AG08396 (cell line): Measurements from ENCODE around the gene VPS11.
"Not testable (repeated sequence)": the region's sequence is repeated elsewhere in the genome, so short reads cannot be mapped to it uniquely, and the experiment has no call there.

Experiments used
- DNase-seq: peaks from one replicate; pipeline ENCODE4 v3.0.0; 2012; ENCODE audit warnings: low spot score, mixed read lengths

VPS11 gene

GRCh38 chr11:119103161-119103664 is 35.6 kb downstream of the VPS11 start:
- DNase-seq: not testable (repeated sequence)

GRCh38 chr11:119103793-119104192 is 36.2 kb downstream of the VPS11 start:
- no peak for DNase-seq

- peak; percentile 97 for DNase-seq
Observed at GRCh38 chr11:119106564-119107537, 39.2 kb downstream of the VPS11 start, which contains the start of gene C2CD2L. TSS of gene C2CD2L (plus strand) at chr11:119107344. CDS start at chr11:119107742, 398 bp downstream.

- peak; percentile 49 for DNase-seq
Observed at GRCh38 chr11:119107538-119108145, 40.0 kb downstream of the VPS11 start.

DNA sequence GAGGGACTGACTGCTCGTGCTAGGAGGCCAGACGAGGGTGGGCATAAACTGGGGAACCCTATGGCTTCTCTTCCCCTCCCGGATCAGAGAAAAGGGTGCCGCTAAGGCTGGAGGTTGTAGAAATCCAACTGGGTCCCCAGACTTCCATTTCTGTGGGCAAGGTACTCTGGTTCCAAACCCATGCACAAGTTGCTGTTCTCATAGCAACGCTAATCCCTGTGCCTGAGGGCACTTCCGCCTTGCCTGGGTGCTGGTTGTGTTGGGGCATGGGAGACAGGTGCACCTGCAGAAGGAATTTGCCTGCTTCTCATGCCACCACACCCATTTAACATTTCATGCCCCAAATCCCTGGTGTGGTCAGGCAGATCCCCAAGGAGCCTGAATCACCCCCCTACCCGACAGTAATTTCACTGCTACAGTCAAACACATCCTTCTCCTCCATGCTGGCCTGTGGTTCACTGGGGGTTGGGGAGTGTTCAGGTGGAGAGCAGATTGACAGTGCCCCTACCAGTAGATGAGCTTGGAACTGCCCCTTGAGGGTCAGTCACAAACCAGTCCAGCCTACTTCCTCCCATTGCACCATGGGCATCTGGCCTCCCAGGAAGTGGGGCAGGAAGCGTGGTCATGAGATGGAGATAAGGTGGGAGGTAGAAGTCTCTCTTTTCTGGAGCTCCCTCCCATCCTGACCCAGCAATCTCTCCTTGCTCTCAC is 40.7 kb downstream of the VPS11 start:
- DNase-seq: peak; percentile 27

DNA sequence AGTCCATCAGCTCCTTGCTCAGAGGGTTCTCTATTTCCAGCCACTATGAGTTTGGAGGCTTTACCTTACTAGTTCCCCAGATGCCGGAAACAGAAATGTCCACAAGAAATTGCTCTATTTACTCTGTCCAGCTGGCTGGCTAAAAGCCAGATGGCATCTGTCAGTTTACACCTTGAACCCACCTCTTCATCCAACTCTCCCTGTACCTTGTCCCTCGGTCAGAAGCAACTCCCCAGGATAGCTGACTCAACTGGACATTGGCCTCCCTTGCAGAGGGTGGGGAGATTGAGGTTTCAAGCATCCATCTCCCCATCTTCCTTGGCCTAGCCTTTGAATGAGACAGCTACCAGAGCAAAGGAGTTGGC is 41.2 kb downstream of the VPS11 start:
- no peak for DNase-seq

GRCh38 chr11:119109843-119110242 is 42.2 kb downstream of the VPS11 start:
- no peak for DNase-seq

DNA sequence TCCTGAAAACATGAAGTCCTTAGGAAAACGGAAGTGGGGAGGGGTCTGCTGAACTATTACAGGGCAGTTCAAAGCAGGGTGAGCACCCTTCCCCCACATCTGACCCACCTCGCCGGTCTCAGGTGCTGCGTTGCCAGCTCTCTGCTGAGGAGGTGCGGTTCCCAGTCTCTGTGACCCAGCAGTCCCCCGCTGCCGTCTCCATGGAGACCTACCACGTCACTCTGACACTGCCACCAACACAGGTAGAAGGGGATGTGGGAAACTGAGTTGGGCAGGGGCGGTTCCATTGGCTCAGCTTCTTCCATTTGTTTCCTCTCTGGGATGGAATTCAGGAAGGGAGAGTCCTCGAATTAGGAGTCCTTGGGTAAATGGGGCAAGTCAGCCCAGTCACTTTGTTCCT is 42.8 kb downstream of the VPS11 start:
- DNase-seq: no peak

- no peak for DNase-seq
Observed at GRCh38 chr11:119111361-119111925, 43.8 kb downstream of the VPS11 start.

GRCh38 chr11:119112314-119113020 is 44.8 kb downstream of the VPS11 start:
- no peak for DNase-seq

DNA sequence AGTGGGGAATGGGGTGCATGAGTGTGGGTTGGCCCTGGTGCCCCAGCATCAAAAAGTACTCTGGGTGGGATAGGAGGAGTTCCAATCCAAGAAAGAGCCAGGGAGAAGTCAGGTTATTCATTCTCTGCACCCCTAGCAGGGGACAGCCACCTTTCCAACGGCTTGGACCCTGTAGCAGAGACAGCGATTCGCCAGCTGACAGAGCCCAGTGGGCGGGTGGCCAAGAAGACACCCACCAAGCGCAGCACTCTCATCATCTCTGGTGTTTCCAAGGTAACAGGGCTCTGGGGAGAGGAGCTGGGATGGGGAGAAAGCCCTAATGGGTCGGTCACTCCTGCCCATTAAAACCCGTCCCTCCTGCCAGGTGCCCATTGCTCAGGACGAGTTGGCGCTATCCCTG is 46.1 kb downstream of the VPS11 start:
- no peak for DNase-seq

DNA sequence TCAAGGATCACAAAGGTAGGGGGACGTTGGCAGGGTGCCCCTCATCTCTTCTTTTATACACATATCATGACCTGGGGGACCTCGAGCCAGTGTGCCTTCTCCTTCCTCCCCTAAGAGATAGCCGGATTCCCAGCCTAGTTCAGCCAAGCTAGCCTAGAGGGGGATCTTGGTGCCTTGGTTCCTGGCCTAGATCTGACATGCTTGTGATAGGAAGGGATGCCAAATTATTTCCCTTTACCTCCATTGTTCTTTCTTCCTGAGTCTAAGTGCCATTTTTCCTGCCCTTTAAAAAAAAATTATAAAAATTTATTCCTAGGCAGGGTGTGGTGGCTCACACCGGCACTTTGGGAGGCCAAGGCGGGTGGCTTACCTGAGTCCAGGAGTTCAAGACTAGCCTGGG is 46.7 kb downstream of the VPS11 start:
- DNase-seq: no peak

DNA sequence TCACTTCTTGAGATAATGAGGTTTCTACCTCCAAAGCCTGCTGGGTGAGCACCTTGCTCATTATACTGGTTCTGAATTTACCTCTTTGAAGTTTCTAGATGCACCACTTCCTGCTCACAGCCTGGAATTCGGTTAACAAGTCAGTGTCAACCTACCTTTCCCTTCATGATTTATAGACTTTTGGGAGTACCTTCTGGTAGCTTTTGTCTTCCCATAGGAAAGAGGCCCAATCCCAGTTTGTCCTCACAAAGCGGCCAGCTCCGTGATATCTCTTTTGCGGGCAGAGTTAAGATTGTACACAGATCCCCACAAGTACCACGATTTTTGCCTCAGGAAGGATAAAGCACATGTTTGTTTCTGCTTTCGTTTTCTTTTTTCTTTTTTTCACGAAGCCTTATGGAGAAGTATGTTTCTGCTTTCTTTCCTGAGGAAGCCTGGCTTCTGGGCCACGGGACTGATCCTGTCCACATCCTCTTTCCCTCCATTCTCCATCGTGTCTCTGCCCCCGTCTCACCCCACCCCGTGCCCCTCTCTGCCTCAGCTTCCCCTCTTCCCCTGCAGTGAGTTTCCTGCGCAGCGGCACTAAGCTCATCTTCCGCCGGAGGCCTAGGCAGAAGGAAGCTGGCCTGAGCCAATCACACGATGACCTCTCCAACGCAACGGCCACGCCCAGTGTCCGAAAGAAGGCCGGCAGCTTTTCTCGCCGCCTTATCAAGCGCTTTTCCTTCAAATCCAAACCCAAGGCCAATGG is 48.0 kb downstream of the VPS11 start:
- DNase-seq: no peak

DNA sequence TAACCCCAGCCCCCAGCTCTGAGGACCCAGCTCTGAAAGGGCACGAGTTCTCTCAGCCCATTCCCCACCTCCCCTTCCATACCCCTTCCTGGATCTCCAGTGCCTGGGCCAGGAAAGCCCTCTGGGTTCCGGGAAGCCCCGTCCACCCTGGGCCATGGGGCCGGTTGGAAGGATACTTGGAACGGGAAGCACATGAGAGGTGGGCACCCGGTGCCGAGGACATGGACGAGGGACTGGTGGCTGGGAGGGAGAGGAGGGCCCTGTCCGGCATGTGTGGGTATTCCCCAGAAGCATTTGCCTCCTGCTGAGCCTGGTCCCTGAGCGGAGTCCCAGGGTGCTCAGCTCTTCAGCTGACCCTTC is 48.6 kb downstream of the VPS11 start:
- DNase-seq: no peak

DNA sequence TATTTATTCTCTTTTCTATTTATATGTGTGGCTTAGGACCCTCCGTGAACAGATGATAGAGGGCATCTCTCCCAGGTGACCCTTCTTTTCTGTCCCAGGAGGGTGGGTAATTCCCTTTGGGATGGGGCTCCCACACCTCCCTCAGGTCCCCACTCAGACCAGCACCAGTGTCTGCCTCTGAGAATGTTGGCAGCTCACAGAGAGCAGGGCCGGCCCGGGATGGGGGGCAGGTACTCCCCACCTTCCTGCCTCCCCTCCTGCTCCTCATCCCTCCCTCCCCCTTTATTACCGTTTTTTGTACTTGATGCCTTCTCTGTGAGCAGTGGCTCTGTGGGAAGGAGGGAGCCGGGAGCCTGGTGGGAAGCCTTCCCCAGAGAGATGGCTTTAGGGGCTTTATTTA is 49.0 kb downstream of the VPS11 start:
- no peak for DNase-seq

GRCh38 chr11:119117004-119117706 is 49.5 kb downstream of the VPS11 start:
- no peak for DNase-seq

DNA sequence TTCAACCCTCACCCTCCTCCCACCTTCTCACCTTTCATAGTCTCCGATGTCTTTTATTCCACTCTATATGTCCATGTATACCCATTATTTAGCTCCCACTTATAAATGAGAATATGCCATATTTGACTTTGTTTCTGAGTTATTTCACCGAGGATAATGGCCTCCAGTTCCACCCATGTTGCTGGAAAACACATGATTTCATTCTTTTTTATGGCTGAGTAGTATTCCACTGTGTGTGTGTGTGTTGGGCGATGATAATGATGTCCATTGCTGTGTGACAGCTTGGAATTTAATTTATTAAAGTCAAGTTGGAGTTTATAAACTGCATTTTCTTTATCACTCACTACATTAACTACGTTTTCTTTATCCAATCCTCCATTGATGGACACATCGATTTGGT is 50.6 kb downstream of the VPS11 start:
- no peak for DNase-seq

- DNase-seq: no peak
Observed at GRCh38 chr11:119118946-119119345, 51.3 kb downstream of the VPS11 start.

GRCh38 chr11:119120639-119121007 is 53.0 kb downstream of the VPS11 start:
- peak; percentile 31 for DNase-seq
